Measurements from ENCODE around the gene PFKFB3.

Gene PFKFB3

GRCh38 chr10:6214612-6215011 is 11.9 kb downstream of the PFKFB3 start:
- DNase-seq (ENCODE audit: extremely low spot score) = no peak
- TF ChIP-seq TARDBP (IDR thresholded peaks at IDR 0.05) = no peak
- TF ChIP-seq ELF4 (IDR thresholded peaks at IDR 0.05) = no peak
- TF ChIP-seq L3MBTL2 (conservative IDR thresholded peaks at IDR 0.05) = no peak
- no peak for TF ChIP-seq CTBP1 (IDR thresholded peaks at IDR 0.05; ENCODE audit: borderline replicate concordance)
- TF ChIP-seq FOXM1 (IDR thresholded peaks at IDR 0.05; ENCODE audit: borderline replicate concordance) = no peak
- TF ChIP-seq FOXK2 (IDR thresholded peaks at IDR 0.05) = no peak
- TF ChIP-seq ARNT (IDR thresholded peaks at IDR 0.05) = no peak
- no peak for TF ChIP-seq NFRKB (IDR thresholded peaks at IDR 0.05)
- no peak for TF ChIP-seq FOXA1 (IDR thresholded peaks at IDR 0.05)
- no peak for TF ChIP-seq PKNOX1 (IDR thresholded peaks at IDR 0.05)
- TF ChIP-seq SP1 (IDR thresholded peaks at IDR 0.05) = no peak
- TF ChIP-seq HDGF (IDR thresholded peaks at IDR 0.05; ENCODE audit: borderline replicate concordance) = no peak
- no peak for TF ChIP-seq BHLHE40 (IDR thresholded peaks at IDR 0.05; ENCODE audit: borderline replicate concordance)
- TF ChIP-seq SUZ12 (IDR thresholded peaks at IDR 0.05) = no peak
- no peak for TF ChIP-seq LEF1 (IDR thresholded peaks at IDR 0.05; ENCODE audit: borderline replicate concordance)
- no peak for TF ChIP-seq ZNF384 (IDR thresholded peaks at IDR 0.05)
- CTCF ChIA-PET = no interaction called here
- POLR2A ChIA-PET = interaction anchor here (1.5 kb wide), 1 partner anchor 12 kb away, joined by 4 read pairs; the partner anchor contains the start of gene PFKFB3

GRCh38 chr10:6215241-6215640 is 12.5 kb downstream of the PFKFB3 start:
- ChIA-PET POLR2A (no interaction called here), CTCF (no interaction called here)
- no peak for DNase-seq (ENCODE audit: extremely low spot score)
- TF ChIP-seq PKNOX1 (IDR thresholded peaks at IDR 0.05) (no peak), SP1 (IDR thresholded peaks at IDR 0.05) (no peak), HDGF (IDR thresholded peaks at IDR 0.05; ENCODE audit: borderline replicate concordance) (no peak), FOXK2 (IDR thresholded peaks at IDR 0.05) (no peak), CTBP1 (IDR thresholded peaks at IDR 0.05; ENCODE audit: borderline replicate concordance) (no peak), TARDBP (IDR thresholded peaks at IDR 0.05) (no peak), L3MBTL2 (conservative IDR thresholded peaks at IDR 0.05) (no peak), SUZ12 (IDR thresholded peaks at IDR 0.05) (no peak)

GRCh38 chr10:6215683-6216484 is 13.2 kb downstream of the PFKFB3 start:
- ChIA-PET POLR2A (no interaction called here), CTCF (no interaction called here)
- TF ChIP-seq ARNT (IDR thresholded peaks at IDR 0.05) (no peak), SUZ12 (IDR thresholded peaks at IDR 0.05) (no peak)
- DNase-seq (ENCODE audit: extremely low spot score) = no peak

- POLR2A ChIA-PET = no interaction called here
- CTCF ChIA-PET = no interaction called here
- TF ChIP-seq LEF1 (IDR thresholded peaks at IDR 0.05; ENCODE audit: borderline replicate concordance) = no peak
- no peak for TF ChIP-seq SP1 (IDR thresholded peaks at IDR 0.05)
- TF ChIP-seq ELF4 (IDR thresholded peaks at IDR 0.05) = no peak
- TF ChIP-seq NFRKB (IDR thresholded peaks at IDR 0.05) = no peak
- no peak for TF ChIP-seq PKNOX1 (IDR thresholded peaks at IDR 0.05)
- TF ChIP-seq ARNT (IDR thresholded peaks at IDR 0.05) = no peak
- TF ChIP-seq FOXK2 (IDR thresholded peaks at IDR 0.05) = no peak
- no peak for TF ChIP-seq FOXM1 (IDR thresholded peaks at IDR 0.05; ENCODE audit: borderline replicate concordance)
- TF ChIP-seq FOXA1 (IDR thresholded peaks at IDR 0.05) = no peak
- no peak for TF ChIP-seq CTBP1 (IDR thresholded peaks at IDR 0.05; ENCODE audit: borderline replicate concordance)
- TF ChIP-seq L3MBTL2 (conservative IDR thresholded peaks at IDR 0.05) = no peak
- no peak for TF ChIP-seq BHLHE40 (IDR thresholded peaks at IDR 0.05; ENCODE audit: borderline replicate concordance)
- no peak for TF ChIP-seq SUZ12 (IDR thresholded peaks at IDR 0.05)
- no peak for TF ChIP-seq ZNF384 (IDR thresholded peaks at IDR 0.05)
- TF ChIP-seq TARDBP (IDR thresholded peaks at IDR 0.05) = no peak
- no peak for TF ChIP-seq HDGF (IDR thresholded peaks at IDR 0.05; ENCODE audit: borderline replicate concordance)
- no peak for DNase-seq (ENCODE audit: extremely low spot score)
These were observed 14.2 kb downstream of the PFKFB3 start for GRCh38 chr10:6216916-6217315.

- no peak for DNase-seq (ENCODE audit: extremely low spot score)
- ChIA-PET CTCF (no interaction called here), POLR2A (no interaction called here)
- TF ChIP-seq PKNOX1 (IDR thresholded peaks at IDR 0.05) (no peak), NFRKB (IDR thresholded peaks at IDR 0.05) (no peak), CTBP1 (IDR thresholded peaks at IDR 0.05; ENCODE audit: borderline replicate concordance) (no peak), ELF4 (IDR thresholded peaks at IDR 0.05) (no peak), FOXM1 (IDR thresholded peaks at IDR 0.05; ENCODE audit: borderline replicate concordance) (no peak), BHLHE40 (IDR thresholded peaks at IDR 0.05; ENCODE audit: borderline replicate concordance) (no peak), FOXA1 (IDR thresholded peaks at IDR 0.05) (no peak), ZNF384 (IDR thresholded peaks at IDR 0.05) (no peak), FOXK2 (IDR thresholded peaks at IDR 0.05) (no peak), SP1 (IDR thresholded peaks at IDR 0.05) (no peak), TARDBP (IDR thresholded peaks at IDR 0.05) (no peak), L3MBTL2 (conservative IDR thresholded peaks at IDR 0.05) (no peak)
These were observed 14.9 kb downstream of the PFKFB3 start for GRCh38 chr10:6217611-6218010.
